ENCODE results near the gene HOOK1. TPM values are rescaled to one million over a fixed set of nuclear protein-coding genes. Genes with fewer than 3 reads are reported as not detected.

Gene HOOK1
- total RNA-seq, 4 donors from 2014 or later: 7.8 to 42.9 (median 26.6) TPM

DNA sequence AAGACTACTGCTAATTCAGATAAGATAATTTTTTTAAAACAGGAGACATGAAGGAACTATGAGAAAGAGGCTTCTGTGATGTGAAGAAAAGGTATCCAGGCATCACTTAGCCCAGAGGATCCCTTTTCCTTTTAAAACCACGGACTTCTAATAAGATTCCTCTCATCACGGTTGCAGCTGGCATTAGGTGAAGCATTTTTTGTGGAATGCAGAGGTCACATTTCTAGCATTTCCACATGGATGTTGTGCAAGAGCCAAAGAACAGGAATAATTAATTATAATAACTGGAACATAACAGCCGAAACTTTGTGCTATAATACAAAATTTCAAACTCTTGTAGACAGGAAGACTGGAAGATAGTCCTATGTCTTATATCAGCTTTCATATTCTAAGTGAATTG is 84.2 kb downstream of the HOOK1 start:
- H3K9me3 ChIP-seq: no peaks in the 10 kb centered on the region
- no peak overlapping the region for H3K4me3 ChIP-seq
- in situ Hi-C loops (cut with MboI; ENCODE audit: low pct_ligation_motif_present in 1 of 4, low pct_unique_long_range_greater_than_20kb in 1 of 4, low sequenced_read_pairs in 3 of 4) (no loop called here), intact Hi-C loops (cut with DNase I; ENCODE audit: low total_unique reads) (no loop called here)
- no peaks in the 10 kb centered on the region for H3K27me3 ChIP-seq
- H3K27ac ChIP-seq: no peak overlapping the region
- TF ChIP-seq EP300 (IDR thresholded peaks at IDR 0.05; ENCODE audit: low read depth) (no peak), POLR2AphosphoS5 (IDR thresholded peaks at IDR 0.05) (no peak), POLR2A (IDR thresholded peaks at IDR 0.05) (no peak)
- TF ChIP-seq, protein P1, sequence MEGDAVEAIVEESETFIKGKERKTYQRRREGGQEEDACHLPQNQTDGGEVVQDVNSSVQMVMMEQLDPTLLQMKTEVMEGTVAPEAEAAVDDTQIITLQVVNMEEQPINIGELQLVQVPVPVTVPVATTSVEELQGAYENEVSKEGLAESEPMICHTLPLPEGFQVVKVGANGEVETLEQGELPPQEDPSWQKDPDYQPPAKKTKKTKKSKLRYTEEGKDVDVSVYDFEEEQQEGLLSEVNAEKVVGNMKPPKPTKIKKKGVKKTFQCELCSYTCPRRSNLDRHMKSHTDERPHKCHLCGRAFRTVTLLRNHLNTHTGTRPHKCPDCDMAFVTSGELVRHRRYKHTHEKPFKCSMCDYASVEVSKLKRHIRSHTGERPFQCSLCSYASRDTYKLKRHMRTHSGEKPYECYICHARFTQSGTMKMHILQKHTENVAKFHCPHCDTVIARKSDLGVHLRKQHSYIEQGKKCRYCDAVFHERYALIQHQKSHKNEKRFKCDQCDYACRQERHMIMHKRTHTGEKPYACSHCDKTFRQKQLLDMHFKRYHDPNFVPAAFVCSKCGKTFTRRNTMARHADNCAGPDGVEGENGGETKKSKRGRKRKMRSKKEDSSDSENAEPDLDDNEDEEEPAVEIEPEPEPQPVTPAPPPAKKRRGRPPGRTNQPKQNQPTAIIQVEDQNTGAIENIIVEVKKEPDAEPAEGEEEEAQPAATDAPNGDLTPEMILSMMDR (IDR thresholded peaks at IDR 0.05): no peak
- peaks cover 0 to 24% (median 8%) of the 10 kb centered on the region in 4 donors for H3K4me1 ChIP-seq
- no peaks in the 10 kb centered on the region for H3K36me3 ChIP-seq
- WGBS, 2 donors (ENCODE audit: low coverage in 1 of 2): 69 to 79% methylated on average over 3 of the region's 3 CpGs
- no peak for DNase-seq

GRCh38 chr1:59900640-59901039 is 85.9 kb downstream of the HOOK1 start:
- H3K27ac ChIP-seq: no peak overlapping the region
- H3K4me3 ChIP-seq: no peak overlapping the region
- TF ChIP-seq EP300 (IDR thresholded peaks at IDR 0.05; ENCODE audit: low read depth) (no peak), POLR2AphosphoS5 (IDR thresholded peaks at IDR 0.05) (no peak), POLR2A (IDR thresholded peaks at IDR 0.05) (no peak)
- TF ChIP-seq, protein P1 (IDR thresholded peaks at IDR 0.05): no peak
- WGBS, 2 donors (ENCODE audit: low coverage in 1 of 2): 70 to 100% methylated on average over 1 to 2 of the region's 2 CpGs
- in situ Hi-C loops (cut with MboI; ENCODE audit: low pct_ligation_motif_present in 1 of 4, low pct_unique_long_range_greater_than_20kb in 1 of 4, low sequenced_read_pairs in 3 of 4) (no loop called here), intact Hi-C loops (cut with DNase I; ENCODE audit: low total_unique reads) (no loop called here)
- H3K36me3 ChIP-seq: no peaks in the 10 kb centered on the region
- no peaks in the 10 kb centered on the region for H3K9me3 ChIP-seq
- no peak for DNase-seq
- no peaks in the 10 kb centered on the region for H3K27me3 ChIP-seq
- peaks cover 0 to 11% (median 0%) of the 10 kb centered on the region in 4 donors for H3K4me1 ChIP-seq

GRCh38 chr1:59901770-59902388 is 87.1 kb downstream of the HOOK1 start:
- intact Hi-C loops (cut with DNase I; ENCODE audit: low total_unique reads) (no loop called here), in situ Hi-C loops (cut with MboI; ENCODE audit: low pct_ligation_motif_present in 1 of 4, low pct_unique_long_range_greater_than_20kb in 1 of 4, low sequenced_read_pairs in 3 of 4) (no loop called here)
- no peaks in the 10 kb centered on the region for H3K27me3 ChIP-seq
- no peak for TF ChIP-seq POLR2A (IDR thresholded peaks at IDR 0.05)
- TF ChIP-seq, protein P1 (IDR thresholded peaks at IDR 0.05): no peak
- peaks cover 0 to 10% (median 0%) of the 10 kb centered on the region in 4 donors for H3K4me1 ChIP-seq
- H3K4me3 ChIP-seq: no peak overlapping the region
- H3K9me3 ChIP-seq: no peaks in the 10 kb centered on the region
- DNase-seq: no peak
- no peaks in the 10 kb centered on the region for H3K36me3 ChIP-seq
- H3K27ac ChIP-seq: no peak overlapping the region
- 19 to 46% methylated on average over 1 of the region's 1 CpG for WGBS, 2 donors (ENCODE audit: low coverage in 1 of 2)

GRCh38 chr1:59903141-59903754 is 88.5 kb downstream of the HOOK1 start:
- Histone ChIP-seq H3K4me3 (no peak overlapping the region), H3K9me3 (no peaks in the 10 kb centered on the region), H3K4me1 (no peaks in the 10 kb centered on the region), H3K27ac (no peak overlapping the region), H3K36me3 (no peaks in the 10 kb centered on the region), H3K27me3 (no peaks in the 10 kb centered on the region)
- intact Hi-C loops (cut with DNase I; ENCODE audit: low total_unique reads): no loop called here
- WGBS, 2 donors (ENCODE audit: low coverage in 1 of 2): 28 to 38% methylated on average over 9 of the region's 9 CpGs
- DNase-seq: no peak
- no peak for TF ChIP-seq POLR2AphosphoS5 (IDR thresholded peaks at IDR 0.05)
- TF ChIP-seq, protein P1 (IDR thresholded peaks at IDR 0.05): peak; percentile 32 to 43 (median 34)
- in situ Hi-C loops (cut with MboI; ENCODE audit: low pct_ligation_motif_present in 1 of 4, low pct_unique_long_range_greater_than_20kb in 1 of 4, low sequenced_read_pairs in 3 of 4): no loop called here

All from transverse colon (tissue), 4 donors.